HepG2 (cell line): ENCODE results near the gene SNRNP25. TPM values are rescaled to one million over a fixed set of nuclear protein-coding genes. Genes with fewer than 3 reads are reported as not detected.

Source experiments
- BCL6 ChIP-seq: IDR thresholded peaks from 2 replicates; pipeline ENCODE4 v1.6.1; 2016; ENCODE audit warnings: missing genetic modification reagents, missing compliant biosample characterization
- BRF2 ChIP-seq: sonication (generic); formaldehyde crosslinking; IDR thresholded peaks from 2 replicates; pipeline ENCODE4 v1.8.1; 2022; ENCODE audit warnings: mild to moderate bottlenecking, missing genetic modification reagents
- CREBL2 ChIP-seq: sonication (generic); formaldehyde crosslinking; IDR thresholded peaks from 2 replicates; pipeline ENCODE4 v1.8.1; 2023; ENCODE audit warnings: missing genetic modification reagents, mild to moderate bottlenecking, borderline replicate concordance
- GTF2F1 ChIP-seq: fragments of 150-350 bp; IDR thresholded peaks from 2 replicates; pipeline ENCODE4 v1.6.1; 2014; ENCODE audit warnings: low read length
- HMGXB3 ChIP-seq: sonication (generic); formaldehyde crosslinking; IDR thresholded peaks from 2 replicates; pipeline ENCODE4 v1.4.0; 2020; ENCODE audit warnings: missing genetic modification reagents, borderline replicate concordance
- HNRNPLL ChIP-seq: fragments of 200-400 bp; formaldehyde crosslinking; IDR thresholded peaks from 2 replicates; pipeline ENCODE4 v1.6.1; 2017; ENCODE audit warnings: mild to moderate bottlenecking, low read depth, low read length; ENCODE audit not compliant: poor library complexity, severe bottlenecking
- JUND ChIP-seq: sonication (generic); formaldehyde crosslinking; IDR thresholded peaks from 2 replicates; pipeline ENCODE4 v1.8.0; 2022; ENCODE audit warnings: mild to moderate bottlenecking, missing genetic modification reagents
- NFRKB ChIP-seq: fragments of 450-650 bp; IDR thresholded peaks from 2 replicates; pipeline ENCODE4 v1.6.1; 2017
- REL ChIP-seq: sonication (generic); formaldehyde crosslinking; conservative IDR thresholded peaks from 2 replicates; pipeline ENCODE4 v1.8.0; 2022; ENCODE audit warnings: mild to moderate bottlenecking, missing genetic modification reagents, moderate library complexity
- SATB2 ChIP-seq: sonication (generic); formaldehyde crosslinking; IDR thresholded peaks from 2 replicates; pipeline ENCODE4 v1.5.0; 2020; ENCODE audit warnings: missing genetic modification reagents
- SKIL ChIP-seq: sonication (generic); formaldehyde crosslinking; IDR thresholded peaks from 2 replicates; pipeline ENCODE4 v1.8.0; 2022; ENCODE audit warnings: missing genetic modification reagents, mild to moderate bottlenecking, moderate library complexity, borderline replicate concordance
- SRSF1 ChIP-seq: fragments of 200-400 bp; formaldehyde crosslinking; optimal IDR thresholded peaks from 2 replicates; pipeline ENCODE3; 2017; ENCODE audit warnings: mild to moderate bottlenecking, low read depth, low read length, moderate library complexity
- TBL1XR1 ChIP-seq: fragments of 150-350 bp; IDR thresholded peaks from 2 replicates; pipeline ENCODE4 v1.6.1; 2014; ENCODE audit warnings: borderline replicate concordance, low read length; ENCODE audit not compliant: partially characterized antibody
- TFAP4 ChIP-seq: sonication (generic); IDR thresholded peaks from 2 replicates; pipeline ENCODE4 v1.6.1; 2016; ENCODE audit warnings: low read depth, borderline replicate concordance
- ZFP1 ChIP-seq: IDR thresholded peaks from 2 replicates; pipeline ENCODE4 v1.6.1; 2016
- ZNF329 ChIP-seq: sonication (generic); formaldehyde crosslinking; IDR thresholded peaks from 2 replicates; pipeline ENCODE4 v1.9.0; 2021; ENCODE audit warnings: low read depth, mild to moderate bottlenecking, missing genetic modification reagents
- ZNF367 ChIP-seq: sonication (generic); formaldehyde crosslinking; IDR thresholded peaks from 2 replicates; pipeline ENCODE4 v1.4.0; 2020; ENCODE audit warnings: missing genetic modification reagents, borderline replicate concordance
- ZNF460 ChIP-seq: sonication (generic); formaldehyde crosslinking; IDR thresholded peaks from 2 replicates; pipeline ENCODE4 v1.5.1; 2020; ENCODE audit warnings: missing genetic modification reagents, mild to moderate bottlenecking, borderline replicate concordance
- ZNF761 ChIP-seq: sonication (generic); formaldehyde crosslinking; conservative IDR thresholded peaks from 2 replicates; pipeline ENCODE4 v1.4.0; 2020; ENCODE audit warnings: mild to moderate bottlenecking, missing genetic modification reagents
- polyA plus RNA-seq, 8 experiments: library from polyadenylated mRNA; depleted of rRNA in 3 of 8; stranded (reverse) in 7 of 8; unstranded in 1 of 8; fragments of >200 nt; fragmentation: Illumina TruSeq in 4 of 8; extraction: Trizol in 4 of 8; gene quantifications; 2 replicates each; pipeline versions ENCODE4 v1.2.1 to v1.2.3, GENCODE V29; 2011 to 2016; ENCODE audit warnings: low read depth in 4 of 8, missing spikeins in 1 of 8, mixed read lengths in 1 of 8; ENCODE audit not compliant: insufficient read depth in 1 of 8
- total RNA-seq, 5 experiments: library from RNA; depleted of rRNA; stranded (reverse); fragments of >200 nt; fragmentation: Illumina TruSeq; extraction: Trizol; gene quantifications; 2 replicates each; pipeline ENCODE4 v1.2.3, GENCODE V29; 2016; ENCODE audit warnings: low read depth in 1 of 5

The SNRNP25 gene
- total and polyA plus RNA-seq, 2 of the 13 experiments (the other 11 are each of a cell fraction or from before 2014, with no cell fraction given) = 34.1 to 97.4 TPM

- TF ChIP-seq ZNF329 (CRISPR knock-in tag) = no peak
- TF ChIP-seq BCL6 (CRISPR knock-in tag) = 0 out of 2 replicates have a peak, but pooled peaks have one; percentile 22
- TF ChIP-seq ZFP1 (CRISPR knock-in tag) = no peak
- no peak for TF ChIP-seq ZNF367 (CRISPR knock-in tag)
- TF ChIP-seq ZNF761 (CRISPR knock-in tag) = no peak
- TF ChIP-seq JUND = no peak
- no peak for TF ChIP-seq REL (CRISPR knock-in tag)
- no peak for TF ChIP-seq SRSF1
- TF ChIP-seq BRF2 = no peak
- no peak for TF ChIP-seq ZNF460
- no peak for TF ChIP-seq SATB2
- no peak for TF ChIP-seq GTF2F1
- no peak for TF ChIP-seq TBL1XR1
- TF ChIP-seq TFAP4 = peak; percentile 89
- TF ChIP-seq HNRNPLL = peak; percentile 54
- no peak for TF ChIP-seq CREBL2 (CRISPR knock-in tag)
- TF ChIP-seq NFRKB = no peak
- no peak for TF ChIP-seq SKIL (CRISPR knock-in tag)
- no peak for TF ChIP-seq HMGXB3 (CRISPR knock-in tag)
Measured at GRCh38 chr16:96935-97381, 43.3 kb downstream of the SNRNP25 start (continued).
